GM20000 (cell line): ENCODE measurements around the gene FNDC3A.

Experiments
- DNase-seq: peaks from one replicate; pipeline ENCODE4 v3.0.0; 2012; ENCODE audit warnings: low spot score
- CTCF ChIP-seq: IDR thresholded peaks from 2 replicates; pipeline ENCODE4 v1.5.1; 2012; ENCODE audit warnings: mild to moderate bottlenecking, control low read depth; ENCODE audit errors: extremely low read depth, missing control alignments

Gene FNDC3A

GRCh38 chr13:48977286-48977625 lies 1.5 kb downstream of the FNDC3A start:
- no peak for TF ChIP-seq CTCF
- no peak for DNase-seq

GRCh38 chr13:48977973-48978372 lies 2.3 kb downstream of the FNDC3A start:
- DNase-seq = peak; percentile 24
- no peak for TF ChIP-seq CTCF

- DNase-seq = no peak
- TF ChIP-seq CTCF = no peak
These were observed 3.4 kb downstream of the FNDC3A start for GRCh38 chr13:48978942-48979601.

- TF ChIP-seq CTCF = no peak
- DNase-seq = peak; percentile 54
These were observed 4.2 kb downstream of the FNDC3A start for GRCh38 chr13:48979892-48980291.

- no peak for DNase-seq
- TF ChIP-seq CTCF = no peak
These were observed 7.6 kb downstream of the FNDC3A start for GRCh38 chr13:48983331-48983730.

GRCh38 chr13:48985756-48986155 lies 10.0 kb downstream of the FNDC3A start:
- TF ChIP-seq CTCF = no peak

GRCh38 chr13:48990900-48991299 lies 15.2 kb downstream of the FNDC3A start:
- TF ChIP-seq CTCF = no peak
- no peak for DNase-seq

More at GRCh38 chr13:48985756-48986155, 10.0 kb downstream of the FNDC3A start:
- DNase-seq = no peak
